Heart left ventricle (tissue), 13 donors: ENCODE data around the gene ANKRA2.

Experiments
- POLR2A ChIP-seq, 2 donors: fragments of 450-650 bp; IDR thresholded peaks; one replicate each; pipeline ENCODE4 v1.6.1; 2017; ENCODE audit warnings: antibody characterized with exemption in 2 of 2, mild to moderate bottlenecking in 2 of 2, moderate library complexity in 2 of 2
- TF ChIP-seq, protein P1 (sequence below), 12 donors: fragments of 200-600 bp; sonication (generic) in 4 of 12; IDR thresholded peaks; one replicate each; pipeline versions ENCODE4 v1.5.0 to v1.8.0; 2018 to 2022; ENCODE audit warnings: antibody characterized with exemption in 12 of 12, mild to moderate bottlenecking in 5 of 12
- donor health status: ischemic (EF 13 %, LVEDD 7.1; RV severe dilation, severe dysfunction).
- donor health status: DM: no; HTN: yes; CAD: no.
- donor health status: DM: no; HTN: no; CAD: no.
- donor health status: ischemic (EF 25% LVEDD 6.9; RV normal size, moderate dysfunction).
- donor health status: ischemic (EF 25% LVEDD 5.7; RV mildly dilated, moderate dysfunction).
- donor health status: ischemic (EF 35%, LVEDD 5.7; RV mildly dilated, moderate dysfunction).
- donor health status: nonischemic (EF 11% LVEDD 7.7; RV severe dilation, severe dysfunction).
- donor health status: DM: yes; HTN: yes; CAD: no.
- donor health status: PGD.
- donor health status: ischemic (EF 29% LVEDD 5.4; RV normal size, mild dysfunction).
- donor health status: nonischemic (EF 23%, LVEDD 6.1; RV moderate dilation, normal function).

DNA sequence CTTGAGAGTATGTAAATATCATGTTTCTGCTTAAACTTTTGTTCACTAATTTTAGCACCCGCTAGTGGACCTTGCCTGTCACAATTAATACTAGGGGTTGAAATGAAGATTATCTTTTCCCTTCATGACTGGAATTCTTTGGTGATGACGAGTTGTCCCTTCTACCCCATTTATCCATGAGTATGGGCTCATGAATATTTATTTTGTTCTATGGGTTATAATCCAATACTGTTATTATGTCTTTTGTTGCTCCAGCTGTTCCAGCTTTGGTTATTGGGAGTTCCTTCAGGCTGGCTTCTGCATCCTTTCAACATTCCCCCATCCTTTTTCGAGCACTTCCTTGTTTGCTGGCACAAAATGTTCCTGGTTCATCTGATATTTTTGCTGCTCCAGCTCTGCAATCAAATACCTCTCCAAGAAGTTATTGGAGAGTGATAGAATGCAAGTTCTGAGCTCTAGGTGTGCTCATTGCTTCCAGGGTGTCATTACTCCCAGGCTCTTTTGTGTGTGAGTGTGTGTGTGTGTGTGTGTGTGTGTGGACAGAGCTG lies 40.8 kb upstream of the ANKRA2 start:
- TF ChIP-seq, protein P1, sequence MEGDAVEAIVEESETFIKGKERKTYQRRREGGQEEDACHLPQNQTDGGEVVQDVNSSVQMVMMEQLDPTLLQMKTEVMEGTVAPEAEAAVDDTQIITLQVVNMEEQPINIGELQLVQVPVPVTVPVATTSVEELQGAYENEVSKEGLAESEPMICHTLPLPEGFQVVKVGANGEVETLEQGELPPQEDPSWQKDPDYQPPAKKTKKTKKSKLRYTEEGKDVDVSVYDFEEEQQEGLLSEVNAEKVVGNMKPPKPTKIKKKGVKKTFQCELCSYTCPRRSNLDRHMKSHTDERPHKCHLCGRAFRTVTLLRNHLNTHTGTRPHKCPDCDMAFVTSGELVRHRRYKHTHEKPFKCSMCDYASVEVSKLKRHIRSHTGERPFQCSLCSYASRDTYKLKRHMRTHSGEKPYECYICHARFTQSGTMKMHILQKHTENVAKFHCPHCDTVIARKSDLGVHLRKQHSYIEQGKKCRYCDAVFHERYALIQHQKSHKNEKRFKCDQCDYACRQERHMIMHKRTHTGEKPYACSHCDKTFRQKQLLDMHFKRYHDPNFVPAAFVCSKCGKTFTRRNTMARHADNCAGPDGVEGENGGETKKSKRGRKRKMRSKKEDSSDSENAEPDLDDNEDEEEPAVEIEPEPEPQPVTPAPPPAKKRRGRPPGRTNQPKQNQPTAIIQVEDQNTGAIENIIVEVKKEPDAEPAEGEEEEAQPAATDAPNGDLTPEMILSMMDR (IDR thresholded peaks at IDR 0.05): no peak
- no peak for TF ChIP-seq POLR2A (IDR thresholded peaks at IDR 0.05)
